ENCODE results near the gene NBAS. TPM values are rescaled to one million over a fixed set of nuclear protein-coding genes. Genes with fewer than 3 reads are reported as not detected.

NBAS gene
- total and polyA plus RNA-seq, 2 of the 13 experiments (the other 11 are each of a cell fraction or from before 2014, with no cell fraction given), result 33.6 to 58.7 TPM

- TF ChIP-seq SAP130 (CRISPR knock-in tag; IDR thresholded peaks at IDR 0.05; ENCODE audit: low read depth) (0 out of 2 replicates have a peak, but pooled peaks have one; percentile 11), ZNF567 (CRISPR knock-in tag; IDR thresholded peaks at IDR 0.05; ENCODE audit: borderline replicate concordance) (0 out of 2 replicates have a peak, but pooled peaks have one; percentile 64), MBD4 (IDR thresholded peaks at IDR 0.05; ENCODE audit: borderline replicate concordance, low read length) (no peak), HMGXB4 (CRISPR knock-in tag; IDR thresholded peaks at IDR 0.05; ENCODE audit: borderline replicate concordance in 1 of 2, low read depth in 1 of 2) (peak in 1 of 2 experiments; percentile 33; a peak in 1 of 4 replicates), TBX2 (CRISPR knock-in tag; IDR thresholded peaks at IDR 0.05; ENCODE audit: borderline replicate concordance) (peak; percentile 29; the same call in 1 of the 2 replicates), FOXA1 (IDR thresholded peaks at IDR 0.05) (no peak), FOXA1 (CRISPR knock-in tag; IDR thresholded peaks at IDR 0.05) (0 out of 2 replicates have a peak, but pooled peaks have one; percentile 13)
Measured at GRCh38 chr2:15577071-15577735, 16.1 kb upstream of the NBAS start (continued).

DNA sequence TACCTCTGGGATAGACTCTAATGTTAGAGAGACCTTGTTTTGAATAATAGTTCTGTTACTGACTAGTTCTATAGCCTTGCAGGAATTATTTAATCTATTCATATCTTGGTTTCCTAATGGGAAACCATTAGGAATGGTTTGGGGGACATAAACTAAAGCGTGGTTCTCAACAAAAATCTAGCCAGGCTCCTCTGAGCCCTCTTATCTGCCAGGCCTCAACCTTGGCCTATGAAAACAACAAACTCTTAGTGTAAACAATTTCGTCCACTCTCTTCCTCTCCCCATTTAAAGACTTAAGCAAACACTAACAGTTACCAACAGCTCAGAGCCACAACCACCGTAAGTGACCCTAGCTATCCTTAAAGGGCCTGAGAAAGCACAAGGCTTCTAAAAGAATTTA is 10.6 kb upstream of the NBAS start:
- DNase-seq (ENCODE audit: low spot score) (peak; percentile 25), ATAC-seq (peak; percentile 59), FAIRE-seq (peak; percentile 28)
- H3K4me3 ChIP-seq (replicated peaks in 1 of 3; ENCODE audit: insufficient read depth in 1 of 3, low read depth in 2 of 3, low read length in 3 of 3), result peak overlapping the region in 1 of 3 experiments; percentile 8; a peak in 1 of 6 replicates
- H3K27me3 ChIP-seq (ENCODE audit: control insufficient read depth in 1 of 2, insufficient read depth in 2 of 2, low read length in 2 of 2), result no peaks in the 10 kb centered on the region
- CTCF ChIA-PET (ENCODE audit: low intra/inter-chr PET ratio, low total read pairs), result no interaction called here
- no peaks in the 10 kb centered on the region for H3K9me3 ChIP-seq (ENCODE audit: low read length)
- intact Hi-C loops (cut with micrococcal nuclease; ENCODE audit: unreplicated experiment), result loop anchor here (10.0 kb wide), 1 partner anchor 517 kb away; no protein-coding TSS in a partner anchor
- no peak overlapping the region for H3K9ac ChIP-seq (ENCODE audit: insufficient read depth, low read depth, low read length)
- no peaks in the 10 kb centered on the region for H3K36me3 ChIP-seq (replicated peaks in 1 of 2; ENCODE audit: control insufficient read depth in 1 of 2, insufficient read depth in 2 of 2, low read length in 2 of 2)
- no peak overlapping the region for H3K27ac ChIP-seq (ENCODE audit: extremely low read length, insufficient read depth, low read length)
- no peaks in the 10 kb centered on the region for H4K20me1 ChIP-seq (ENCODE audit: insufficient read depth, low read length)
- H3K4me2 ChIP-seq (ENCODE audit: low read depth, low read length), result peak overlapping the region; percentile 54
- BruUV-seq (replicated peaks), result no TSS peak
- no peaks in the 10 kb centered on the region for H3K79me2 ChIP-seq (ENCODE audit: insufficient read depth, low read length)
- in situ Hi-C loops (cut with HindIII; ENCODE audit: extremely low pct_ligation_motif_present, low pct_unique_long_range_greater_than_20kb), result no loop called here
- H3K4me1 ChIP-seq (ENCODE audit: insufficient read depth, low read length), result peaks cover 49% of the 10 kb centered on the region
- POLR2A ChIA-PET, result interaction anchor here (1.7 kb wide), 1 partner anchor 10 kb away, joined by 5 read pairs; the partner anchor contains the start of gene NBAS
- peak overlapping the region; percentile 29 for H2AFZ ChIP-seq (ENCODE audit: low read length)
- 1% methylated on average over 3 of the region's 3 CpGs for WGBS (ENCODE audit: low lambda C conversion rate)
- TF ChIP-seq POGK (CRISPR knock-in tag; conservative IDR thresholded peaks at IDR 0.05) (no peak), ZNF124 (CRISPR knock-in tag; IDR thresholded peaks at IDR 0.05) (no peak), ZSCAN22 (CRISPR knock-in tag; IDR thresholded peaks at IDR 0.05) (no peak), ZNF644 (CRISPR knock-in tag; IDR thresholded peaks at IDR 0.05; ENCODE audit: low read depth) (0 out of 2 replicates have a peak, but pooled peaks have one; percentile 36), POGZ (CRISPR knock-in tag; IDR thresholded peaks at IDR 0.05) (no peak), ZNF263 (CRISPR knock-in tag; IDR thresholded peaks at IDR 0.05) (no peak), GPBP1L1 (CRISPR knock-in tag; IDR thresholded peaks at IDR 0.05) (no peak), ISX (CRISPR knock-in tag; conservative IDR thresholded peaks at IDR 0.05) (no peak), HOXA7 (CRISPR knock-in tag; IDR thresholded peaks at IDR 0.05) (no peak), SOX13 (IDR thresholded peaks at IDR 0.05) (no peak), SOX13 (CRISPR knock-in tag; conservative IDR thresholded peaks at IDR 0.05 in 1 of 2, IDR thresholded peaks at IDR 0.05 in 1 of 2) (peak in 1 of 2 experiments; percentile 43; a peak in 1 of 4 replicates)

Data from HepG2 (cell line).